DND-41 (cell line): ENCODE data around the gene STAP2.

Source experiments
- ATAC-seq: fragments of 200-7000 bp; cut with Tn5 transposase; 3 replicates; pipeline ENCODE4 v1.9.1; 2021; ENCODE audit warnings: low read depth; ENCODE audit not compliant: insufficient read depth
- DNase-seq: peaks from one replicate; pipeline ENCODE4 v3.0.0-alpha.2; 2020
- H2AFZ ChIP-seq: 2 replicates; pipeline ENCODE4 v1.6.0; 2012; ENCODE audit warnings: low read depth, low read length
- H3K27ac ChIP-seq: 2 replicates; pipeline ENCODE4 v1.5.1; 2012; ENCODE audit warnings: low read length, inconsistent platforms
- H3K27me3 ChIP-seq: fragments of 200-600 bp; sonication (generic); 2 replicates; pipeline ENCODE4 v1.6.0; 2012; ENCODE audit warnings: low read length, mild to moderate bottlenecking, inconsistent platforms; ENCODE audit not compliant: insufficient read depth, poor library complexity
- H3K36me3 ChIP-seq: 2 replicates; pipeline ENCODE4 v1.5.1; 2012; ENCODE audit warnings: low read length, inconsistent platforms; ENCODE audit not compliant: insufficient read depth
- H3K4me1 ChIP-seq: 2 replicates; pipeline ENCODE4 v1.5.1; 2012; ENCODE audit warnings: mild to moderate bottlenecking, low read length; ENCODE audit not compliant: insufficient read depth
- H3K4me2 ChIP-seq: 2 replicates; pipeline ENCODE4 v1.6.0; 2012; ENCODE audit warnings: mild to moderate bottlenecking, moderate library complexity, low read length, inconsistent platforms; ENCODE audit not compliant: insufficient read depth
- H3K4me3 ChIP-seq, 2 experiments: fragments of 200-600 bp in 1 of 2; shearing (Covaris generic) in 1 of 2; 2 replicates each; pipeline ENCODE4 v1.5.1; 2012 to 2016; ENCODE audit warnings: inconsistent platforms in 2 of 2, low read length in 2 of 2, mild to moderate bottlenecking in 2 of 2, low read depth in 1 of 2, moderate library complexity in 1 of 2
- H3K79me2 ChIP-seq: 2 replicates; pipeline ENCODE4 v1.6.0; 2012; ENCODE audit warnings: low read length, inconsistent platforms; ENCODE audit not compliant: insufficient read depth
- H3K9ac ChIP-seq: 2 replicates; pipeline ENCODE4 v1.6.0; 2012; ENCODE audit warnings: low read depth, mild to moderate bottlenecking, inconsistent platforms, low read length, moderate library complexity
- H3K9me3 ChIP-seq: 2 replicates; pipeline ENCODE4 v1.5.1; 2012; ENCODE audit warnings: low read length, moderate library complexity, mild to moderate bottlenecking, inconsistent platforms; ENCODE audit not compliant: insufficient read depth, severe bottlenecking
- H4K20me1 ChIP-seq: 2 replicates; pipeline ENCODE4 v1.6.0; 2012; ENCODE audit warnings: low read length; ENCODE audit not compliant: insufficient read depth
- EZH2 ChIP-seq: IDR thresholded peaks from 3 replicates; pipeline ENCODE4 v1.6.1; 2012; ENCODE audit warnings: borderline replicate concordance, low read depth, mild to moderate bottlenecking, moderate library complexity, low read length, inconsistent platforms; ENCODE audit not compliant: severe bottlenecking
- TF ChIP-seq, protein P1 (sequence below): IDR thresholded peaks from 2 replicates; pipeline ENCODE4 v1.5.1; 2012; ENCODE audit warnings: borderline replicate concordance, low read length, moderate library complexity, mild to moderate bottlenecking; ENCODE audit not compliant: poor library complexity, severe bottlenecking; ENCODE audit errors: extremely low read depth

The STAP2 gene

DNA sequence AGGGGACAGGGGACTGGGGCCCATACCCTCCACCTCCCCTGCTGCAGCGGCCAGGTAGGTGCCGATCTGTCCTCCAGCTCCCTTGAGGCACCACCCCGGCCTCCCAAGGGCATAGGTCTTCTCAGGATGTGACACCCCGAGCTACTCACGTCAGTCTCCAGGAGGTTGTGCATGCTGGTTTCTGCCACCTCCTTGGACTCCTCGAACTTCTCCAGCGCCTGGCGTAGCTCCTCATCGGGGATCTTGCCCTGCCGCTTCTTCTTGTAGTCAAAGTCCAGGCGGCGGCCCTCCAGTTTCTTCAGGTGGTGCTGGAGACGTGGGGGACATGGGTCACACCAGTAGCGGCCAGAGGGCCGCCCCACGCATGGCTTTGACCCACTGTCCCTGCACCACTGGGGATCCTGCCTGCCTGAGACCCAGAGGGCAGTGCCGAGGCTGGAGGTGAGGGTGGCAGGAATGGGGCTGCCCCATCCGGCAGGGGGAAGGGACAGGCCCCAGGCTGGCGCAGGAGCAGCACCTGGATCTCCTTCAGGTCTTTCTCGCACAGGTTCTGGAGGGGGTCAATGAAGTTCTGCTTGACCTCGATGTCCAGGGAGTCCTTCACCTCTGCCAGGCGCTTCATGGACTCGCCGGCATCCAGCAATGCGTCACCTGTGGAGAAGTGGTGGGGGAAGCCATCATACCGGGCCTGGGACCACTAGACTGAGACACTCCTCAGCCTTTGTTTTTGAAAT lies 25.1 kb upstream of the STAP2 start:
- Histone ChIP-seq H3K9ac (no peak overlapping the region), H3K4me2 (no peak overlapping the region), H4K20me1 (peaks cover 51% of the 10 kb centered on the region), H3K27me3 (no peaks in the 10 kb centered on the region), H3K4me3 (no peak overlapping the region), H3K4me1 (no peaks in the 10 kb centered on the region), H3K27ac (no peak overlapping the region), H3K79me2 (peaks cover 10% of the 10 kb centered on the region), H2AFZ (no peak overlapping the region), H3K9me3 (no peaks in the 10 kb centered on the region), H3K36me3 (peaks cover 92% of the 10 kb centered on the region)
- ATAC-seq (0 out of 3 replicates have a peak, but pooled peaks have one; percentile 1), DNase-seq (no peak)
- TF ChIP-seq EZH2 = no peak
- TF ChIP-seq, protein P1, sequence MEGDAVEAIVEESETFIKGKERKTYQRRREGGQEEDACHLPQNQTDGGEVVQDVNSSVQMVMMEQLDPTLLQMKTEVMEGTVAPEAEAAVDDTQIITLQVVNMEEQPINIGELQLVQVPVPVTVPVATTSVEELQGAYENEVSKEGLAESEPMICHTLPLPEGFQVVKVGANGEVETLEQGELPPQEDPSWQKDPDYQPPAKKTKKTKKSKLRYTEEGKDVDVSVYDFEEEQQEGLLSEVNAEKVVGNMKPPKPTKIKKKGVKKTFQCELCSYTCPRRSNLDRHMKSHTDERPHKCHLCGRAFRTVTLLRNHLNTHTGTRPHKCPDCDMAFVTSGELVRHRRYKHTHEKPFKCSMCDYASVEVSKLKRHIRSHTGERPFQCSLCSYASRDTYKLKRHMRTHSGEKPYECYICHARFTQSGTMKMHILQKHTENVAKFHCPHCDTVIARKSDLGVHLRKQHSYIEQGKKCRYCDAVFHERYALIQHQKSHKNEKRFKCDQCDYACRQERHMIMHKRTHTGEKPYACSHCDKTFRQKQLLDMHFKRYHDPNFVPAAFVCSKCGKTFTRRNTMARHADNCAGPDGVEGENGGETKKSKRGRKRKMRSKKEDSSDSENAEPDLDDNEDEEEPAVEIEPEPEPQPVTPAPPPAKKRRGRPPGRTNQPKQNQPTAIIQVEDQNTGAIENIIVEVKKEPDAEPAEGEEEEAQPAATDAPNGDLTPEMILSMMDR = no peak

DNA sequence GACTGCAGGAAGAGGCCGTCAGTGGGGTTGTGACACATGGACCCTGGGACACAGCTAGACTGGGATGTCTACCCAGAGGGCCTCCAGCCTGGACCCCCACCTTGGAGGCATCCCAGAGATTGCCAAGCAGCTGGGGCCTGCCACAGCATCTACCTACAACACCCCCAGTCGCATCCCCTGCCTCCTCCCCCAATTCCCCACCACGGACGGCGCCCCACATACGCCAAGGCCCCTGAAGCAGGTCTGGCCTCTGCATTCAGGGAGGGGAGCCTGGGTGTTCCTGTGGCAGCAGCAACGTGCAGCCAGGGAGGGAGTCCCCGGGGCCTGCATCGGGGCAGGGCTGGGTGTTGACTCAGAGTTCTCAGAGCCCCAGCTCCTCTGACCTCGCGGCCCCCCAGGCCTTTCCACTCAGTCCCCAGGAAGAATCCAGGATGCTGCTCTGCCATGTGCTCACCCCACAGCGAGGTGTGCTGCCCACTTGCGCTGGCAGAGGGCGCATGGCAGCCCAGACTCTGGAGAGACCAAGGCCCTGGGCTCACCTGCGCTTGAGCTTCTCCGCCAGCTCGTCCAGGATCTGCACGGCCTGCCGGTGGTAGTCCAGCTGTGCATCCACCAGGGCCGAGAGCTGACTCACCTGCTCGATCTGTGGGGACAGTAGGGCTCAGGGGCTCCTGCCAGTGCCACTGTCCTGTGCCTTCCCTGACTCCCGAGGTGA lies 24.4 kb upstream of the STAP2 start:
- H3K79me2 ChIP-seq = peaks cover 6% of the 10 kb centered on the region
- ATAC-seq (peak; percentile 32; the same call in 2 of the 3 replicates), DNase-seq (peak; percentile 28)
- no peak overlapping the region for H3K9ac ChIP-seq
- peaks cover 93% of the 10 kb centered on the region for H3K36me3 ChIP-seq
- H2AFZ ChIP-seq = no peak overlapping the region
- H3K4me2 ChIP-seq = no peak overlapping the region
- H3K9me3 ChIP-seq = no peaks in the 10 kb centered on the region
- no peak for TF ChIP-seq EZH2
- TF ChIP-seq, protein P1 = peak; percentile 57
- H3K27me3 ChIP-seq = no peaks in the 10 kb centered on the region
- H3K27ac ChIP-seq = no peak overlapping the region
- H4K20me1 ChIP-seq = peaks cover 44% of the 10 kb centered on the region
- no peak overlapping the region for H3K4me3 ChIP-seq
- no peaks in the 10 kb centered on the region for H3K4me1 ChIP-seq

DNA sequence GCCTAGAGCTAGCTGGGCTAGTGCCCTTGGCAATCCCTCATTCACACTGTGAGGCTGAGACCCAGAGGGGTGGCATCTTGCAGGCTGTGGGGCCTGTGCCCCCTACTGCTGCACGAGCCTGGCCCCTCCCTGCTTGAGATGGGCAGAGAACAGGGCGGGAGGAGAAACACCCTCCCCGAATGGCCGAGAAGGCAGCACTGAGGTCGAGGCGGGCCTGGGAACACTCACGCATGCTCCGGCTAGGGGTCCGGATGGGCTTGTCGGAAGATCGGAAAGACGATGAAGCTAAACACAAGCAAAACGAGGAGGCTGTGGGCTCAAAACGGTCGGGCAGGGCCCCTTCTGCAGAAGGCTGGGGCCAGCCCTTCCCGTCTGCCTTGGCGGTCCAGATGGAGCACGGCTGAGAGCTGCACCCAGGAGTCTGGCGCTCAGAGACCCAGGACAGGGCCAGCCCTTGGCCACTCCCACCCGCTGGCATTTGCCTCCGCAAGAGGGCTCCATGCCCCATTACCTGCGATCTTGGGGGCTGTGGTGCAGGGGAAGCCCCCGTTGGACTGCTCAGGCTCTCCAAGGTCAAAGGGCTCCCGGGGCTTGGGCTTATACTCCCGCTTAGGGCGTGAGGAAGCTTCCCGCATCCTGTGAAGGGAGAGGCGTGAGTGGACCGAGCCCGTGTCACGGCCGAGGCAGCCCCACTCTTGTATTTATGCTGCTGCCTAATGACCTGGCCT lies 23.6 kb upstream of the STAP2 start:
- Histone ChIP-seq H3K4me1 (no peaks in the 10 kb centered on the region), H2AFZ (no peak overlapping the region), H4K20me1 (peaks cover 37% of the 10 kb centered on the region), H3K79me2 (peaks cover 1% of the 10 kb centered on the region), H3K4me2 (no peak overlapping the region), H3K36me3 (peaks cover 89% of the 10 kb centered on the region), H3K9me3 (no peaks in the 10 kb centered on the region), H3K9ac (no peak overlapping the region), H3K27ac (no peak overlapping the region), H3K4me3 (no peak overlapping the region), H3K27me3 (no peaks in the 10 kb centered on the region)
- DNase-seq (no peak), ATAC-seq (no peak)
- no peak for TF ChIP-seq EZH2
